Karpas-422 (cell line): ENCODE measurements around the gene RNF141. TPM values are rescaled to one million over a fixed set of nuclear protein-coding genes. Genes with fewer than 3 reads are reported as not detected.

Experiments
- total RNA-seq: library from RNA; depleted of rRNA; stranded (reverse); fragments of >200 nt; shearing (Covaris generic); gene quantifications from 2 replicates; pipeline ENCODE4 v1.2.3, GENCODE V29; 2014; ENCODE audit warnings: low replicate concordance; rRNA removed

The RNF141 gene
- total RNA-seq, 1 experiment from 2014 or later = 12.2 TPM

Other genes with a start within 250 kb of the RNF141 start
- 7.6 and 13.8 TPM in 2 replicates for gene SBF2, start 247.0 kb downstream of the RNF141 start, total RNA-seq
- gene ADM, start 236.1 kb downstream of the RNF141 start, total RNA-seq = 0.43 TPM in 1 of 2 replicates, not detected in the other
- 7.5 and 12.5 TPM in 2 replicates for gene AMPD3, start 85.9 kb downstream of the RNF141 start, total RNA-seq
- not detected in 2 replicates for gene LYVE1, start 27.5 kb upstream of the RNF141 start, total RNA-seq
- not detected in 2 replicates for gene IRAG1, start 152.6 kb upstream of the RNF141 start, total RNA-seq
- gene CTR9, start 210.1 kb upstream of the RNF141 start, total RNA-seq = 20.7 and 39.9 TPM in 2 replicates